Adrenal gland (tissue), 5 donors: ENCODE measurements around the gene APBA1.
"Not testable (repeated sequence)": the region's sequence is repeated elsewhere in the genome, so short reads cannot be mapped to it uniquely, and the experiment has no call there.

Source experiments
- CTCF ChIP-seq, 6 experiments: fragments of 450-650 bp in 4 of 6; fragments of 200-600 bp in 2 of 6; sonication (generic) in 1 of 6; IDR thresholded peaks; 1 replicate in 5 of 6; 2 replicates in 1 of 6; pipeline versions ENCODE4 v1.5.1 to v1.8.0; 2016 to 2021; ENCODE audit warnings: antibody characterized with exemption in 6 of 6, mild to moderate bottlenecking in 2 of 6, moderate library complexity in 1 of 6
- POLR2A ChIP-seq, 2 donors: fragments of 450-650 bp; IDR thresholded peaks; one replicate each; pipeline ENCODE4 v1.6.1; 2017; ENCODE audit warnings: antibody characterized with exemption in 2 of 2, mild to moderate bottlenecking in 2 of 2, moderate library complexity in 1 of 2
- donor health status: DM: no; HTN: no; CAD: no.

DNA sequence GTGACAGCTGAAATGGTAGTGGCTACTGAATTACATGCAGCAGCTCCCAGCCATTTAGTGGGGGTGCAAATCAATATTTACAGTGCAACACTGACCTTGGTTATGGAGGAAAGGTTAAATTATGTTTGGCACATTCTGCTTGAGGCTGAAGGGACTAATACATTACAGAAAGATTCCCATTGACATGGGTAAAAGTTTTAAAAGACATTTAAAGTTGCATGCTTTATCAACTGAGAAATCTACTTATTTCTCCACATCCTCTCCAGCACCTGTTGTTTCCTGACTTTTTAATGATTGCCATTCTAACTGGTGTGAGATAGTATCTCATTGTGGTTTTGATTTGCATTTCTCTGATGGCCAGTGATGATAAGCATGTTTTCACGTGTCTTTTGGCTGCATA is 75.3 kb downstream of the APBA1 start:
- TF ChIP-seq CTCF, POLR2A (IDR thresholded peaks at IDR 0.05): not testable (repeated sequence)
